Ectodermal cell (in vitro differentiated cells): ENCODE data around the gene C2orf76.

Experiments used
- H3K27ac ChIP-seq: 2 replicates; pipeline ENCODE4 v1.7.0; 2013; ENCODE audit warnings: mild to moderate bottlenecking, low read depth, low read length; ENCODE audit not compliant: insufficient read depth, poor library complexity, severe bottlenecking
- H3K27me3 ChIP-seq: 2 replicates; pipeline ENCODE4 v1.7.0; 2013; ENCODE audit warnings: mild to moderate bottlenecking, low read length; ENCODE audit not compliant: insufficient read depth, control insufficient read depth, poor library complexity, severe bottlenecking
- H3K36me3 ChIP-seq: one replicate; pipeline ENCODE4 v1.7.0; 2013; ENCODE audit warnings: low read length; ENCODE audit not compliant: control insufficient read depth, insufficient read depth
- H3K4me1 ChIP-seq: one replicate; pipeline ENCODE4 v1.7.0; 2013; ENCODE audit warnings: low read length; ENCODE audit not compliant: control insufficient read depth, insufficient read depth
- H3K4me3 ChIP-seq: 2 replicates; pipeline ENCODE4 v1.7.0; 2013; ENCODE audit warnings: low read depth, low read length, control low read depth; ENCODE audit not compliant: insufficient read depth
- H3K9me3 ChIP-seq: 2 replicates; pipeline ENCODE4 v1.7.0; 2013; ENCODE audit warnings: mild to moderate bottlenecking, low read length, moderate library complexity; ENCODE audit not compliant: control insufficient read depth
- WGBS, 2 experiments: methylation state at CpG; one replicate each; pipeline ENCODE4 v1.1.7; 2013; ENCODE audit warnings: missing lambda C conversion rate in 2 of 2; 5-methylcytosine and 5-hydroxymethylcytosine counted together

Gene C2orf76

GRCh38 chr2:119339562-119339923, 27.1 kb downstream of the C2orf76 start:
- Histone ChIP-seq H3K9me3 (no peaks in the 10 kb centered on the region), H3K27me3 (no peaks in the 10 kb centered on the region), H3K27ac (no peak overlapping the region), H3K4me3 (no peak overlapping the region), H3K4me1 (no peaks in the 10 kb centered on the region), H3K36me3 (no peaks in the 10 kb centered on the region)
- 97% methylated on average over 6 to 7 of the region's 7 CpGs for WGBS, 2 experiments

GRCh38 chr2:119338826-119339561, 27.6 kb downstream of the C2orf76 start:
- Histone ChIP-seq H3K27me3 (no peaks in the 10 kb centered on the region), H3K27ac (no peak overlapping the region), H3K4me3 (no peak overlapping the region), H3K9me3 (no peaks in the 10 kb centered on the region), H3K36me3 (no peaks in the 10 kb centered on the region), H3K4me1 (no peaks in the 10 kb centered on the region)
- WGBS, 2 experiments, result 92 to 96% methylated on average over 6 of the region's 6 CpGs

- H3K4me1 ChIP-seq, result no peaks in the 10 kb centered on the region
- no peaks in the 10 kb centered on the region for H3K9me3 ChIP-seq
- H3K36me3 ChIP-seq, result no peaks in the 10 kb centered on the region
- 83 to 97% methylated on average over 2 of the region's 2 CpGs for WGBS, 2 experiments
- no peak overlapping the region for H3K27ac ChIP-seq
- no peak overlapping the region for H3K4me3 ChIP-seq
- no peaks in the 10 kb centered on the region for H3K27me3 ChIP-seq
Measured at GRCh38 chr2:119338272-119338671, 28.4 kb downstream of the C2orf76 start.

GRCh38 chr2:119337749-119338148, 28.9 kb downstream of the C2orf76 start:
- no peak overlapping the region for H3K27ac ChIP-seq
- no peaks in the 10 kb centered on the region for H3K36me3 ChIP-seq
- H3K4me3 ChIP-seq, result no peak overlapping the region
- no peaks in the 10 kb centered on the region for H3K27me3 ChIP-seq
- no peaks in the 10 kb centered on the region for H3K4me1 ChIP-seq
- 96 to 98% methylated on average over 2 of the region's 2 CpGs for WGBS, 2 experiments
- no peaks in the 10 kb centered on the region for H3K9me3 ChIP-seq

GRCh38 chr2:119333833-119334232, 32.8 kb downstream of the C2orf76 start:
- 85 to 97% methylated on average over 2 of the region's 2 CpGs for WGBS, 2 experiments
- no peak overlapping the region for H3K27ac ChIP-seq
- H3K27me3 ChIP-seq, result no peaks in the 10 kb centered on the region
- no peaks in the 10 kb centered on the region for H3K9me3 ChIP-seq
- no peak overlapping the region for H3K4me3 ChIP-seq
- H3K36me3 ChIP-seq, result no peaks in the 10 kb centered on the region
- no peaks in the 10 kb centered on the region for H3K4me1 ChIP-seq

GRCh38 chr2:119333360-119333759, 33.3 kb downstream of the C2orf76 start:
- Histone ChIP-seq H3K4me1 (no peaks in the 10 kb centered on the region), H3K27ac (no peak overlapping the region), H3K9me3 (no peaks in the 10 kb centered on the region), H3K4me3 (no peak overlapping the region), H3K27me3 (no peaks in the 10 kb centered on the region), H3K36me3 (no peaks in the 10 kb centered on the region)
- WGBS, 2 experiments, result 86 to 90% methylated on average over 3 of the region's 3 CpGs

- Histone ChIP-seq H3K27ac (no peak overlapping the region), H3K4me1 (no peaks in the 10 kb centered on the region), H3K4me3 (no peak overlapping the region), H3K36me3 (no peaks in the 10 kb centered on the region), H3K27me3 (no peaks in the 10 kb centered on the region), H3K9me3 (no peaks in the 10 kb centered on the region)
- WGBS, 2 experiments, result 88 to 95% methylated on average over 4 to 6 of the region's 6 CpGs
Measured at GRCh38 chr2:119332953-119333352, 33.7 kb downstream of the C2orf76 start.

- H3K27ac ChIP-seq, result no peak overlapping the region
- no peaks in the 10 kb centered on the region for H3K9me3 ChIP-seq
- H3K36me3 ChIP-seq, result no peaks in the 10 kb centered on the region
- H3K27me3 ChIP-seq, result no peaks in the 10 kb centered on the region
- 94 to 95% methylated on average over 6 of the region's 6 CpGs for WGBS, 2 experiments
- no peak overlapping the region for H3K4me3 ChIP-seq
- H3K4me1 ChIP-seq, result no peaks in the 10 kb centered on the region
Measured at GRCh38 chr2:119327431-119327830, 39.2 kb downstream of the C2orf76 start.

GRCh38 chr2:119326938-119327337, 39.7 kb downstream of the C2orf76 start:
- 82 to 91% methylated on average over 1 of the region's 1 CpG for WGBS, 2 experiments
- Histone ChIP-seq H3K4me1 (no peaks in the 10 kb centered on the region), H3K36me3 (no peaks in the 10 kb centered on the region), H3K27me3 (no peaks in the 10 kb centered on the region), H3K9me3 (no peaks in the 10 kb centered on the region), H3K27ac (no peak overlapping the region), H3K4me3 (no peak overlapping the region)

GRCh38 chr2:119324685-119325270, 41.9 kb downstream of the C2orf76 start:
- Histone ChIP-seq H3K36me3 (no peaks in the 10 kb centered on the region), H3K4me3 (no peak overlapping the region), H3K27ac (no peak overlapping the region), H3K27me3 (no peaks in the 10 kb centered on the region), H3K9me3 (no peaks in the 10 kb centered on the region), H3K4me1 (no peaks in the 10 kb centered on the region)
- WGBS, 2 experiments, result 92 to 93% methylated on average over 9 of the region's 9 CpGs
